Trophoblast cell (in vitro differentiated cells and primary cell): ENCODE data around the gene OIT3. TPM values are rescaled to one million over a fixed set of nuclear protein-coding genes. Genes with fewer than 3 reads are reported as not detected.

Source experiments
- DNase-seq, 2 donors: peaks; one replicate each; pipeline ENCODE4 v3.0.0-alpha.2; 2016
- H2AFZ ChIP-seq: 2 replicates; pipeline ENCODE4 v1.6.1; 2013; ENCODE audit warnings: low read length, moderate library complexity, mild to moderate bottlenecking; ENCODE audit not compliant: insufficient read depth, poor library complexity
- H2AK5ac ChIP-seq: 2 replicates; pipeline ENCODE4 v1.6.1; 2013; ENCODE audit warnings: mild to moderate bottlenecking, low read length
- H2BK120ac ChIP-seq: 2 replicates; pipeline ENCODE4 v1.6.1; 2013; ENCODE audit warnings: low read length, mild to moderate bottlenecking, moderate library complexity; ENCODE audit not compliant: insufficient read depth, poor library complexity
- H2BK12ac ChIP-seq: 2 replicates; pipeline ENCODE4 v1.6.1; 2013; ENCODE audit warnings: mild to moderate bottlenecking, low read length, moderate library complexity
- H2BK5ac ChIP-seq: 2 replicates; pipeline ENCODE4 v1.6.1; 2013; ENCODE audit warnings: low read length, low read depth, moderate library complexity, mild to moderate bottlenecking; ENCODE audit not compliant: poor library complexity
- H3K14ac ChIP-seq: 2 replicates; pipeline ENCODE4 v1.6.1; 2013; ENCODE audit warnings: mild to moderate bottlenecking, low read length
- H3K18ac ChIP-seq: 2 replicates; pipeline ENCODE4 v1.6.1; 2013; ENCODE audit warnings: mild to moderate bottlenecking, low read length
- H3K23ac ChIP-seq: 2 replicates; pipeline ENCODE4 v1.6.1; 2013; ENCODE audit warnings: low read length
- H3K27ac ChIP-seq: 2 replicates; pipeline ENCODE4 v1.5.1; 2013; ENCODE audit warnings: low read depth, mild to moderate bottlenecking, inconsistent platforms, low read length, moderate library complexity
- H3K27me3 ChIP-seq: 2 replicates; pipeline ENCODE4 v1.6.1; 2013; ENCODE audit warnings: inconsistent platforms, mild to moderate bottlenecking, low read length, moderate library complexity; ENCODE audit not compliant: insufficient read depth
- H3K36me3 ChIP-seq, 2 experiments: 1 replicate in 1 of 2; 2 replicates in 1 of 2; pipeline ENCODE4 v1.6.1; 2013; ENCODE audit warnings: low read length in 2 of 2, mild to moderate bottlenecking in 2 of 2, moderate library complexity in 1 of 2; ENCODE audit not compliant: insufficient read depth in 2 of 2, control insufficient read depth in 1 of 2
- H3K4ac ChIP-seq: 2 replicates; pipeline ENCODE4 v1.6.1; 2013; ENCODE audit warnings: low read depth, mild to moderate bottlenecking, low read length, moderate library complexity
- H3K4me1 ChIP-seq, 2 experiments: 1 replicate in 1 of 2; 2 replicates in 1 of 2; pipeline ENCODE4 v1.6.1; 2013; ENCODE audit warnings: low read length in 2 of 2, mild to moderate bottlenecking in 2 of 2, moderate library complexity in 1 of 2; ENCODE audit not compliant: insufficient read depth in 2 of 2, control insufficient read depth in 1 of 2
- H3K4me2 ChIP-seq: 2 replicates; pipeline ENCODE4 v1.6.1; 2013; ENCODE audit warnings: inconsistent platforms, mild to moderate bottlenecking, low read length, moderate library complexity
- H3K4me3 ChIP-seq: 2 replicates; pipeline ENCODE4 v1.5.1; 2013; ENCODE audit warnings: mild to moderate bottlenecking, low read depth, low read length, inconsistent platforms
- H3K79me1 ChIP-seq: one replicate; pipeline ENCODE4 v1.6.1; 2013; ENCODE audit warnings: low read length
- H3K79me2 ChIP-seq: 2 replicates; pipeline ENCODE4 v1.6.1; 2013; ENCODE audit warnings: low read length, mild to moderate bottlenecking; ENCODE audit not compliant: control insufficient read depth, insufficient read depth, poor library complexity
- H3K9ac ChIP-seq: 2 replicates; pipeline ENCODE4 v1.6.1; 2013; ENCODE audit warnings: mild to moderate bottlenecking, low read length
- H3K9me3 ChIP-seq: 2 replicates; pipeline ENCODE4 v1.6.1; 2013; ENCODE audit warnings: low read depth, mild to moderate bottlenecking, control low read depth, inconsistent platforms, low read length; ENCODE audit not compliant: insufficient read depth
- H4K12ac ChIP-seq: 2 replicates; pipeline ENCODE4 v1.6.1; 2013; ENCODE audit warnings: low read depth, mild to moderate bottlenecking, low read length, moderate library complexity
- H4K8ac ChIP-seq: 2 replicates; pipeline ENCODE4 v1.6.1; 2013; ENCODE audit warnings: low read depth, mild to moderate bottlenecking, low read length, moderate library complexity
- H4K91ac ChIP-seq: one replicate; pipeline ENCODE4 v1.6.1; 2013; ENCODE audit warnings: low read depth, mild to moderate bottlenecking, low read length, moderate library complexity
- WGBS: extraction: QIAGEN DNeasy Blood & Tissue Kit; methylation state at CpG from one replicate; pipeline ENCODE4 v1.1.7; 2013; ENCODE audit warnings: missing lambda C conversion rate; ENCODE audit not compliant: insufficient read length, insufficient coverage; ENCODE audit errors: extremely low coverage; 5-methylcytosine and 5-hydroxymethylcytosine counted together
- polyA plus RNA-seq: library from polyadenylated mRNA; stranded (reverse); fragments of 200-250 nt; gene quantifications from 2 replicates; pipeline ENCODE4 v1.2.3, GENCODE V29; 2013

Gene OIT3
- 0.03 and 0.06 TPM in 2 replicates for polyA plus RNA-seq

GRCh38 chr10:72893136-72893798, at the start of gene OIT3:
TSS of gene OIT3 (plus strand) at chr10:72893739. CDS start at chr10:72893799, 60 bp downstream.
- H3K4me3 ChIP-seq, result no peak within 1 kb of the TSS
- H2AFZ ChIP-seq, result no peak within 1 kb of the TSS
- H3K79me2 ChIP-seq, result no peaks in the 10 kb centered on the region
- no CpG with 5 or more reads among the region's 4 CpGs for WGBS
- no peak within 1 kb of the TSS for H3K14ac ChIP-seq
- H3K27ac ChIP-seq, result no peak within 1 kb of the TSS
- H2BK5ac ChIP-seq, result no peak within 1 kb of the TSS
- H3K4me2 ChIP-seq, result no peak within 1 kb of the TSS
- no peak within 1 kb of the TSS for H3K23ac ChIP-seq
- H4K8ac ChIP-seq, result no peak within 1 kb of the TSS
- H3K4me1 ChIP-seq, result no peaks in the 10 kb centered on the region
- H2BK12ac ChIP-seq, result no peak within 1 kb of the TSS
- no peak within 1 kb of the TSS for H4K12ac ChIP-seq
- H3K79me1 ChIP-seq, result no peaks in the 10 kb centered on the region
- no peak within 1 kb of the TSS for H3K4ac ChIP-seq
- DNase-seq, result no peak
- no peaks in the 10 kb centered on the region for H3K9me3 ChIP-seq
- H2BK120ac ChIP-seq, result no peak within 1 kb of the TSS
- no peak within 1 kb of the TSS for H4K91ac ChIP-seq
- H3K18ac ChIP-seq, result no peak within 1 kb of the TSS
- H2AK5ac ChIP-seq, result no peak within 1 kb of the TSS
- H3K9ac ChIP-seq, result no peak within 1 kb of the TSS
- no peaks in the 10 kb centered on the region for H3K36me3 ChIP-seq
- no peaks in the 10 kb centered on the region for H3K27me3 ChIP-seq

GRCh38 chr10:72846238-72846637, 47.3 kb upstream of the OIT3 start:
- WGBS, result no CpG with 5 or more reads among the region's 7 CpGs
- no peak overlapping the region for H2BK120ac ChIP-seq
- H3K23ac ChIP-seq, result no peak overlapping the region

GRCh38 chr10:72847681-72848080, 45.9 kb upstream of the OIT3 start:
- no peaks in the 10 kb centered on the region for H3K27me3 ChIP-seq
- WGBS, result no CpG with 5 or more reads among the region's 2 CpGs
- no peak overlapping the region for H2BK5ac ChIP-seq
- H3K4ac ChIP-seq, result no peak overlapping the region
- no peak overlapping the region for H3K4me2 ChIP-seq
- no peak overlapping the region for H4K8ac ChIP-seq
- H3K9me3 ChIP-seq, result no peaks in the 10 kb centered on the region
- H3K79me1 ChIP-seq, result no peaks in the 10 kb centered on the region
- H3K79me2 ChIP-seq, result no peaks in the 10 kb centered on the region
- no peak overlapping the region for H3K14ac ChIP-seq
- no peak overlapping the region for H2BK12ac ChIP-seq
- no peak overlapping the region for H2AFZ ChIP-seq
- no peak overlapping the region for H4K12ac ChIP-seq
- H2AK5ac ChIP-seq, result no peak overlapping the region
- H2BK120ac ChIP-seq, result no peak overlapping the region
- H3K9ac ChIP-seq, result no peak overlapping the region
- no peaks in the 10 kb centered on the region for H3K36me3 ChIP-seq
- no peak overlapping the region for H3K18ac ChIP-seq
- no peak overlapping the region for H3K23ac ChIP-seq
- H3K4me1 ChIP-seq, result no peaks in the 10 kb centered on the region
- H3K4me3 ChIP-seq, result no peak overlapping the region
- DNase-seq, result peak in 1 of 2 donors; percentile 4
- H4K91ac ChIP-seq, result no peak overlapping the region
- no peak overlapping the region for H3K27ac ChIP-seq

More at GRCh38 chr10:72846238-72846637, 47.3 kb upstream of the OIT3 start:
- peak; percentile 25 to 59 for DNase-seq
- Histone ChIP-seq H3K79me1 (no peaks in the 10 kb centered on the region), H2AK5ac (no peak overlapping the region), H4K91ac (no peak overlapping the region), H3K9me3 (no peaks in the 10 kb centered on the region), H3K18ac (no peak overlapping the region), H2BK5ac (no peak overlapping the region), H3K4me1 (no peaks in the 10 kb centered on the region), H3K4ac (no peak overlapping the region), H3K4me2 (no peak overlapping the region), H2AFZ (no peak overlapping the region), H3K27me3 (no peaks in the 10 kb centered on the region), H3K14ac (no peak overlapping the region), H3K36me3 (no peaks in the 10 kb centered on the region), H3K9ac (no peak overlapping the region), H3K27ac (no peak overlapping the region), H3K4me3 (no peak overlapping the region), H4K8ac (no peak overlapping the region), H2BK12ac (no peak overlapping the region), H3K79me2 (no peaks in the 10 kb centered on the region), H4K12ac (no peak overlapping the region)

- Histone ChIP-seq H2BK120ac (no peak overlapping the region), H3K18ac (no peak overlapping the region), H2AFZ (no peak overlapping the region), H3K27ac (no peak overlapping the region), H2BK5ac (no peak overlapping the region), H3K4ac (no peak overlapping the region), H3K4me3 (no peak overlapping the region), H3K4me1 (no peaks in the 10 kb centered on the region), H4K91ac (no peak overlapping the region), H3K79me2 (no peaks in the 10 kb centered on the region), H3K9ac (no peak overlapping the region), H2AK5ac (no peak overlapping the region), H3K9me3 (no peaks in the 10 kb centered on the region), H2BK12ac (no peak overlapping the region), H3K23ac (no peak overlapping the region), H3K14ac (no peak overlapping the region), H3K36me3 (no peaks in the 10 kb centered on the region), H4K12ac (no peak overlapping the region), H3K27me3 (no peaks in the 10 kb centered on the region), H4K8ac (no peak overlapping the region), H3K79me1 (no peaks in the 10 kb centered on the region), H3K4me2 (no peak overlapping the region)
- DNase-seq, result no peak
- no CpG with 5 or more reads among the region's 2 CpGs for WGBS
Observed at GRCh38 chr10:72850861-72851260, 42.7 kb upstream of the OIT3 start.
